ENCODE data around the gene VCP.

DNA sequence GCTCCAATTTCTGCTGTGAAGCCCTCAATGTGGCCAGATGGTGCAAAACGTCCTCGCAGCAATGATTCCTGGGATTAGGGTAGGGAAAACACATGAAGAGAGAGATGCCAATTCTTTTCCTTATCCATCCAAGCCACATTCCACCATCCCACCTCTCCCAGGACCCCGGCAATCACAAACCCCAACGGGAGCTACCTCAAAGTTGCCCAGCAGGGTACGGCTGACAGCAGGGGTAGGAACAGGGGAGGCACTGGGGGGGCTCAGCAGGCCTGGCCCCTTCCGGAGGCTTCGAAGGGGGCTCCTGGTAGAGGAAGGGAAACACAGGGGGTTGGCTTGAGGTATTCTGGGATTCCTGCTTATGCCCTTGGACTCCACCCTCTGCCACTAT is 33.9 kb upstream of the VCP start:
- no peak for TF ChIP-seq EZH2 (IDR thresholded peaks at IDR 0.05; ENCODE audit: low read length)
- TF ChIP-seq, protein P1, sequence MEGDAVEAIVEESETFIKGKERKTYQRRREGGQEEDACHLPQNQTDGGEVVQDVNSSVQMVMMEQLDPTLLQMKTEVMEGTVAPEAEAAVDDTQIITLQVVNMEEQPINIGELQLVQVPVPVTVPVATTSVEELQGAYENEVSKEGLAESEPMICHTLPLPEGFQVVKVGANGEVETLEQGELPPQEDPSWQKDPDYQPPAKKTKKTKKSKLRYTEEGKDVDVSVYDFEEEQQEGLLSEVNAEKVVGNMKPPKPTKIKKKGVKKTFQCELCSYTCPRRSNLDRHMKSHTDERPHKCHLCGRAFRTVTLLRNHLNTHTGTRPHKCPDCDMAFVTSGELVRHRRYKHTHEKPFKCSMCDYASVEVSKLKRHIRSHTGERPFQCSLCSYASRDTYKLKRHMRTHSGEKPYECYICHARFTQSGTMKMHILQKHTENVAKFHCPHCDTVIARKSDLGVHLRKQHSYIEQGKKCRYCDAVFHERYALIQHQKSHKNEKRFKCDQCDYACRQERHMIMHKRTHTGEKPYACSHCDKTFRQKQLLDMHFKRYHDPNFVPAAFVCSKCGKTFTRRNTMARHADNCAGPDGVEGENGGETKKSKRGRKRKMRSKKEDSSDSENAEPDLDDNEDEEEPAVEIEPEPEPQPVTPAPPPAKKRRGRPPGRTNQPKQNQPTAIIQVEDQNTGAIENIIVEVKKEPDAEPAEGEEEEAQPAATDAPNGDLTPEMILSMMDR (optimal IDR thresholded peaks at IDR 0.05 in 1 of 3, IDR thresholded peaks at IDR 0.05 in 1 of 3, conservative IDR thresholded peaks at IDR 0.05 in 1 of 3; ENCODE audit: extremely low read depth in 1 of 3, insufficient read depth in 2 of 3, low read length in 3 of 3): no peak
